Dermis blood vessel endothelial cell (primary cell): ENCODE data around the gene ADNP. TPM values are rescaled to one million over a fixed set of nuclear protein-coding genes. Genes with fewer than 3 reads are reported as not detected.

Source experiments
- DNase-seq: peaks from one replicate; pipeline ENCODE4 v3.0.0; 2010
- total RNA-seq: library from RNA; depleted of rRNA; stranded (reverse); fragments of >200 nt; gene quantifications from 2 replicates; pipeline ENCODE4 v1.2.3, GENCODE V29; 2014

ADNP gene
- total RNA-seq, 1 donor from 2014 or later = 28.8 TPM

- DNase-seq = no peak
Measured at GRCh38 chr20:50870561-50871161, 60.6 kb downstream of the ADNP start.

DNA sequence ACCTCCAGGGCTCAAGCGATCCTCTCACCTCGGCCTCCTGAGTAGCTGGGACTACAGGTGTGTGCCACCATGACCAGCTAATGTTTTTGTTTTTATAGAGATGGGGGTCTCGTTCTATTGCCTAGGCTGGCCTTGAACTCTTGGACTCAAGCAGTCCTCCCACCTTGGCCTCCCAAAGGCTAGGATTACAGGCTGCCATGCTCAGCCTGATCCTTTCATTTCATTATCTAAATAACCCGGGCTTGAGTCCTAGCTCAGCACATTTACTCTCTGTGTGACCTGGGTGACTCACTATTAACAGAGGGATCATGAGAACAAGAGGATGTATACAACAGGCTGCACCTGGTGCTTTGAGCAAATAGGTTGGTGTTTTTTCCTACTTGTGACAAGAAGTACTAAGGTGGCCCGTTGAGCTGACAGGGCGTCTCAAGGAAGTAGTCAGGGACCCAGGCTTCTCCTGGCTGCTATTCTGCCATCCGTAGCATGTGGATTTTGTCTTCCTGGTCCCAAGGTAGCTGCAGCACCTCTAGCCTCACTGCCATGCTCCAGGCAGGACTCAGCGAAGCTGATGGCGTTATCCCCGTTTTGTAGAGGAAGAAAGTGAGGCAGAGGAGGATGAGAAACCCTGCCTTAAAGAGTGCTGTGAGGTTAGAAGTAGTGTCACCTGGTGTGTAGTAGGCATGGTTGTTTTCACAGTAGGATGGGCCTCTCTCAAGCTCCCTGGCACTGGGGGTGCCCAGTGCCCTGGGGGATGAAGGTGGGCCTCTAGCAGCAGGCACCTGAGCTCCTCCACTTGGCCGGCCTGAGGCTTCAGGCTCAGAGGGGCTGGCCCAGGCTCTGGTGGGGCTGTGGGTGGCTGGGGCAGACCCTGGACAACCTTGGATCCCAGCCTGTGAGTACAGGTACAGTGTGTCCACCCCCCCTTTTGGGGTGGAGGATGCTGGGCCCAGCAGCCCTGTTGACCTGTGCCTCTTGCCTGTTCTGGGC lies 62.4 kb downstream of the ADNP start:
- peak; percentile 22 for DNase-seq

DNA sequence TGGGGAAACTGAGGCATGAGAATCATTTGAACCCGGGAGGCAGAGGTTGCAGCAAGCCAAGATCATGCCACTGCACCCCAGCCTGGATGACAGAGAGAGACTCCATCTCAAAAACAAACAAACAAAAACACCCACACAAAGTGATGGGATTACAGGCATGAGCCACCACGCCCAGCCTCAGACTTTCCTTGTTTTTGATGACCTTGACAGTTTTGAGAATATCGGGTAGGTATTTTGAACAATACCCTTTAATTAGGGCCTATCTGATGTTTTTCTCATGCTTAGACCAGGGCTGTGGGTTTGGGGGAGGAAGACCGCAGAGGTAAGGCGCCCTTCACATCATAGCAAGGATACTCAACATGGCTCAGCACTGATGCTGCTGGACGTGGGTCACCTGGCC lies 63.4 kb downstream of the ADNP start:
- no peak for DNase-seq

DNA sequence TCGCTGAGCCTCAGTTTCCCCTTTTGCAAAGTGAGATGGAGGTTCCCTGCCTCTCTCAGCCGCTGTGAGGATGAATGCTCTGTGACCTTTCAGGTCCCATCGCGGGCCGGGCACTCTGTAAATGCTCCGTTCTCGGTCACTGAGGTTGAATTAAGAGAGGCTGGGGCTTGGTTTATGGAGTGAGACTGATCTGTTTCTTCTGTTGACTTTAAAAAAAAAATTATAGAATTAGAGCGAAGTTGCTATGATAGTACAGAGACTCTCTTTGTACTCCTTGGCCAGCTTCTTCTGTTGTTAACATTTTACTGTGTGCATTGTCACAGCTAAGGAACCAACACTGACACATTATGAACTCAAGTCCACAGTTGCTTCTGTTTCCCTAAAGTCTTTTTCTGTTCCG lies 64.4 kb downstream of the ADNP start:
- no peak for DNase-seq

DNA sequence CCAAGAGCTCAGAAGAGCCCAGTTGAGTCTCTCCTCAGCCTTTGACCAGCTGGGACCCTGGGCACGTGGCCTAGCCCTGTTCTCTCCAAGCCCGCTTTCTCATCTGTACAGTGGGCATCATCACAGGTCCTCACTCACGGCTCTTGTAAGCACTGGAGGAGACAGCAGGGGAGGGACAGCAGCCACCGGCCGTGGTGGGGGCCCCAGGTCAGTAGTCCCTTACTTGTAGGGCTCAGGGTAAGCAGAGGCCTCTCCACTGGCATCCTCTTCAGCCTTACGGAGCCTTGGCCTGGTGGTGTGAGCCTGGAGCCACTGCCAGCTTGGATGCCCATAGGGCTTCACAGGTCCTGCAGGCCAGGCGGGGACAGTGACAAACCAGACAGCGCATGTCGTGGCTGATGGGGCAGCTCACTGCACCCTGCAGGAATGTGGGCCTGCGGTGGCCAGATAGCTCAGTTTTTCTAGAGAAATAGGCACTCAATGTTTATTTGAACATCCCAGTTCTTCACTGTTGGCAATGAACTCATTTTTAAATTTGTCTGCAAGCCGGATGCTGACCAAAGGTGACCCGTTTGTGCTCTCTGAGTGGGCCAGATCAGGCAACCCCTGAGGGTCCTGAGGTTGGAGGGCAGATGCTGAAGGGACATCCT lies 65.1 kb downstream of the ADNP start:
- DNase-seq = no peak

- no peak for DNase-seq
Measured at GRCh38 chr20:50865591-50865990, 65.6 kb downstream of the ADNP start.

DNA sequence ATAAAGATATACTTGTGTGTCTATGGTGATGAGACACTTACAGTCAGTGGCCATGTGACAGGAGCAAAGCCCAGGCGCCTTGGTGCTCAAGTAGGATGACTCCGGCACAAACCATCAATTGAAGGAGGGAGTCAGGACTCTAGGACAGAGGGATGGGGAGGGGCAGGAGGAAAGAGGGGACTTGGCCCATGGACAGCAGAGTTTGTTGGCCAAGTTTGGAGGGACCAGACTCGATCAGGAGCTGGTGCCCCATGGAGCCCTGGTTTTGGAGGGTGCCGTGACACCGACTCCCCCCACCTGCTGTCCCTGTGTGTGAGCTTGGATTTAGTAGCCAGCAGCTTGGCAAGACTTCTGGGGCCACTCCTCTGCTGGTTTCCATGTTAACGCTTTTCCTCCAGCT lies 66.1 kb downstream of the ADNP start:
- no peak for DNase-seq

DNA sequence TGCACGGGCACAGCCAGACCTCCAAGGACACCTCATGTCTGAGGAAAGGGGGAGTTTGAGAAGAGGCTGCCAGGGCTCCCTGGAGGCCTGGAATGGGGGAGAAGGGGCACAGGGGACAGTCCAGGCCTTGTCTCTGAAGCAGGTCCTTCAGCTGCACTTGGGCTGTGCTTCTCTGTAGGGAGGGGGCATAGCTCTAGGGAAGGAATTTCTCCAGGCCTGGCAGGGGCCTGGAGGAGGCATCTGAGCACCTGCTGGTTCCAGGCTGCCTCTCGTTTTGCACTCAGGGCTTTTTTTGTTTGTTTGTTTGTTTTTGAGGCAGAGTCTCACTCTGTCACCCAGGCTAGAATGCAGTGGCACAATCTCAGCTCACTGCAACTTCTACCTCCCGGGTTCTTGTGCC lies 68.7 kb downstream of the ADNP start:
- DNase-seq = no peak

GRCh38 chr20:50861012-50861411 lies 70.2 kb downstream of the ADNP start:
- DNase-seq = no peak

GRCh38 chr20:50859161-50859560 lies 72.1 kb downstream of the ADNP start:
- DNase-seq = no peak

- DNase-seq = no peak
Measured at GRCh38 chr20:50858525-50858924, 72.7 kb downstream of the ADNP start.

GRCh38 chr20:50857348-50857747 lies 73.9 kb downstream of the ADNP start:
- DNase-seq = no peak

DNA sequence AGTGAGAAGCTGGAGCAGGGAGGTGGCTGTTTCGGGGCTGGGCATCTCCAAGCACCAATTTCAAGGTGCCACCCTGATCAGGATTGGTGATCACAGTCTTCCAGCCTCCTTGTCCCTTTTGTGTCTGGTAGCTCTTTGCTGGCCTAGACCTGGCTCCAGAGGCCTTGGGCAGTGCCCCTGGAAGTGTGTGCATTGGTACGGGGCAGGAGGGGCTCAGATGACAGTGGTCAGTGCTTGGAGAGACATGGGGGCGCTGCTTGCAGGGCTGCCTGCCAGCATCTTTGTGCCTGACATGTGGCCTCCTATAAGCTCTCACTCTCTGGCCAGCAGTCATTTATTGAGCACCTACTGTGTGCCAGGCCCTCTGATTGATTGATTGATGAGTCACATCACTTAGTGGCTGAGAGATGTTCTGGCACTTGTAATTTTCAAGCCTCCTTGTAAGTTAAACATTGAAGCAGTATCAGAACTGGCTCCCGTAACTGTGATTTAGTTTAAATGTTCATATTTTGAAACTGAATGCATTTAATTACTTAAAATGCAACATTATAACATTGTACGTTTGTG lies 74.7 kb downstream of the ADNP start:
- DNase-seq = no peak

DNA sequence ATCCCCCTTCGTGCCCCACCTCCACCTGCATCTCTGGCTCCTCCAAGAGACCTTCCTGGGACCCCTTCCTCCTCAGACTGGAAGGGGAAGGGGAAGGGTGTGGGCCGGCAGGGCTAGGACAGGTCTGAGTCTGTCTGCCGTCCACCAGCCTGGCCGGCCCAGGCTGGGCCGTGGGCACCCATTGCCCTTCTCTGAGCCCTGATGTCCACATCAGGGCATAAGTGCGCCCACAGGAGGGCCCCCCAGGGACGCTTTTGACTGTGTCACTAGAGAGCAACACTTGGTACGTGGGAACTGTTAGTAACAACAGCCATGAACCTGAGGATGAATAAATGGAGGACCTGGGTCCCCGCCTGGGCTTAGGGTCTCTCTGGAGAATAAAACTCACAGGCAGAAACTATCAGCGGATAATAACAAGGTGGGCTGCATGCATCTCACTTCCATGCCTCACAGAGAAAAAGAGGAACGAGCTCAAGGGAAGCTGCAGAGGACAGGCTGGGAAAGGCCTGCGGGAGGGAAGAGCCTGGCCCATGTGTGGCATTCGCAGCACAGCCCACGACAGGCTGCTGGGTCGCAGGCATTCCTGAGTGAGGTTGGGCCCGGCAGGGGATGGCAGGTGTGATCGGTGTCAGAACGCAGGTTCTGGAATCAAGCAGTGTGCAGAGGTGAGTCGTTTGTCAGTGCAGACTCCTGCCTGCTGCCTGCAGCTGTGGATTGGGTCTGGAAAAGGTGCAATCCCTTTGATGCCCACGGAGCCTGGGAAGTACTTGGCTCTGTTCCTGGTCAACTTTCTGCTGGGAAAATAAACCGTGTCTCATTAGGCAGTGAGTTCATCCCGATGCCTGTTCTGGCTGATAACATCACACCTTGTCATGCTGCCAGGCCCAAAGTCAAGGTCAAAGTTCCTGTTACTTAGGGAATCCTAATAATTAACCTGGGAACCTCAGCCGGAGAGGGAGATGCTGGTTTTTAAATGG lies 75.5 kb downstream of the ADNP start:
- DNase-seq = peak; percentile 8

DNA sequence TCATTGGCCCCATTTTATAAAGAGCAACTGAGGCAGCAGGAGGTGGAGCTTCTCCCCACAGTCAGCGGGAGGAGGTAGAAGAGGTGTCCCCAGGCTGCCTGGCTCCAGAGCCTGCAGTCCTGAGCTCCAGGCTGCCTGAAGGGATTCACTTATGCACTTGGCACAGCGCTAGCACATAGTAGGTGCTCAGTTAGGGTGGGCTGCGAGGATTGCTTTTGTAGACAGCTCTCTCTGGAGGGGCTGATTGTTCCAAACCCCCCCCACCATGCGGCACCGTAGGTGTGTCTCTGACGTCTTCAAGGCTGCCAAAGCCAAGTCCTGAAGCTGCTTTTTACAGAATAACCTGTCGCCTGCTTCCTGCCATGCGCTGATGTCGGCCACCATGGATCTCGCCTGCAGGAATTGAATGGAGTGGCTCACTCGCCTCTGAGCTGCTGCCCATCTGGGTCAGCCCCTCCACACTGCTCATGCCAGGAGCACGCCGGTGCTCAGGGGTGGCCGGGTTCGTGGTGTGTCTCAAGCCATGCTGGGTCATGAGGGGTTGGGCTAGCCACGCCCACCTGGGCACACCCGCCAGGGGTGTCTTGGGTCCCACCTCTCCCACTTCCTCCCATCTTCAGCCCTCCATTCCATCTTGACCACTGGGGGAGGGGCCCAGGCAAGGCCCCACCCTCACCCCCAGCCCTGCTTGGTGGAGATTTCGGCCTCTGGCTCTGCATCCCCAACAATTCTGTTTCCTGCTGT lies 76.6 kb downstream of the ADNP start:
- DNase-seq = no peak

DNA sequence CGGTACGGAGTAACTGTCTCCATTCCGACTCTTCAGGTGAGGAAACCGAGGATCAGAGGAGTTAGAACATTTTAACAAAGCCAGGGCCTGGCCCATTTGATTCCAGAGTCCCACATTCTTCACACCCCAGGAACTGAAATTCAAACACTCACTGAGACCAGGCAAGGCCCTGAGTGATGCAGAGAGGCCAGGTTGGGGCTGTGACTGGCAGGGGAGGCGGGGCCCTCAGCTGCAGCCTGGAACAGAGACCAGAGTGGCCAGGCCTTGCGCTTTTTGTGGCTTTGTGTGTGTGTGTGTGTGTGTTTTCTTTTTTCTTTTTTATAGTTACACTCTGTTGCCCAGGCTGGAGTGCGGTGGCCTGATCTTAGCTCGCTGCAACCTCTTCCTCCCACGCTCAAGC lies 79.2 kb downstream of the ADNP start:
- DNase-seq = no peak

GRCh38 chr20:50850721-50851286 lies 80.4 kb downstream of the ADNP start:
- DNase-seq = no peak

GRCh38 chr20:50848846-50849673 lies 82.2 kb downstream of the ADNP start:
- no peak for DNase-seq

- DNase-seq = peak; percentile 6
Measured at GRCh38 chr20:50848341-50848808, 82.9 kb downstream of the ADNP start.
